Endothelial cell of umbilical vein (primary cell): Measurements from ENCODE around the gene BANF2. TPM values are rescaled to one million over a fixed set of nuclear protein-coding genes. Genes with fewer than 3 reads are reported as not detected.

Source experiments
- BruUV-seq: library from RNA; stranded (reverse); fragments of 400-500 nt; replicated peaks from 2 replicates; lab custom pipeline; 2021; lab: Mats Ljungman, UMichigan
- CTCF ChIA-PET: fragments of 300-600, 350-600 bp; sonication (Branson Sonifier 250); formaldehyde crosslinking; loops from one replicate; lab custom pipeline; 2021; ENCODE audit warnings: antibody characterized with exemption, inconsistent platforms; lab: Charles Lee
- POLR2A ChIA-PET: fragments of 300-600, 350-600 bp; sonication (Branson Sonifier 250); formaldehyde crosslinking; loops from one replicate; lab custom pipeline; 2021; ENCODE audit warnings: antibody characterized with exemption, inconsistent platforms; lab: Charles Lee
- DNase-seq: peaks from one replicate; pipeline ENCODE4 v3.0.0-alpha.2; 2011; ENCODE audit warnings: low read depth, low spot score
- FAIRE-seq: peaks from 2 replicates; lab custom pipeline; 2011; peaks lifted over from hg19 to GRCh38; lab: Jason Lieb, UNC
- H2AFZ ChIP-seq: 2 replicates; pipeline ENCODE4 v1.6.0; 2012; ENCODE audit warnings: low read depth, low read length, control low read depth, inconsistent platforms
- H3K27ac ChIP-seq: 2 replicates; pipeline ENCODE4 v1.5.1; 2011; ENCODE audit warnings: low read depth, mild to moderate bottlenecking, control low read depth, low read length, moderate library complexity; ENCODE audit not compliant: insufficient read depth
- H3K27me3 ChIP-seq, 2 experiments: 2 replicates each; pipeline versions ENCODE4 v1.6.0 to v1.6.1; 2011; ENCODE audit warnings: low read length in 2 of 2, mixed read lengths in 1 of 2; ENCODE audit not compliant: control insufficient read depth in 2 of 2, insufficient read depth in 2 of 2
- H3K36me3 ChIP-seq, 2 experiments: 2 replicates in 1 of 2; 3 replicates in 1 of 2; pipeline ENCODE4 v1.5.1; 2011; ENCODE audit warnings: low read length in 2 of 2, mild to moderate bottlenecking in 1 of 2, moderate library complexity in 1 of 2; ENCODE audit not compliant: control insufficient read depth in 2 of 2, insufficient read depth in 2 of 2; ENCODE audit errors: extremely low read depth in 1 of 2
- H3K4me1 ChIP-seq: 3 replicates; pipeline ENCODE4 v1.5.1; 2011; ENCODE audit warnings: mild to moderate bottlenecking, low read length; ENCODE audit not compliant: control insufficient read depth, insufficient read depth; ENCODE audit errors: extremely low read depth
- H3K4me2 ChIP-seq: 2 replicates; pipeline ENCODE4 v1.6.1; 2011; ENCODE audit warnings: low read length, control low read depth, mixed read lengths; ENCODE audit not compliant: insufficient read depth
- H3K4me3 ChIP-seq, 3 experiments: fragments of 200-600 bp in 1 of 3; sonication (generic), shearing (Covaris generic) in 1 of 3; replicated peaks in 1 of 3; 2 replicates each; pipeline ENCODE4 v1.5.1; 2011 to 2016; ENCODE audit warnings: control low read depth in 3 of 3, low read length in 3 of 3, mild to moderate bottlenecking in 2 of 3, inconsistent platforms in 1 of 3, low read depth in 1 of 3, moderate library complexity in 1 of 3; ENCODE audit not compliant: insufficient read depth in 1 of 3
- H3K79me2 ChIP-seq: 2 replicates; pipeline ENCODE4 v1.6.0; 2012; ENCODE audit warnings: low read length, inconsistent platforms; ENCODE audit not compliant: control insufficient read depth, insufficient read depth
- H3K9ac ChIP-seq: replicated peaks from 2 replicates; pipeline ENCODE3; 2011; ENCODE audit warnings: low read length, control low read depth; ENCODE audit not compliant: insufficient read depth; ENCODE audit errors: extremely low read depth
- H3K9me1 ChIP-seq: replicated peaks from 3 replicates; pipeline ENCODE4 v1.6.0; 2011; ENCODE audit warnings: mild to moderate bottlenecking, low read length; ENCODE audit not compliant: control insufficient read depth, insufficient read depth; ENCODE audit errors: extremely low read depth
- H3K9me3 ChIP-seq: replicated peaks from 2 replicates; pipeline ENCODE4 v1.5.1; 2012; ENCODE audit warnings: low read length, inconsistent platforms; ENCODE audit not compliant: control insufficient read depth, insufficient read depth
- H4K20me1 ChIP-seq: replicated peaks from 2 replicates; pipeline ENCODE3; 2011; ENCODE audit warnings: mild to moderate bottlenecking, low read length; ENCODE audit not compliant: control insufficient read depth, insufficient read depth; ENCODE audit errors: extremely low read depth
- CTCF ChIP-seq, 2 donors: IDR thresholded peaks; 1 replicate in 1 of 2; 2 replicates in 1 of 2; pipeline ENCODE4 v1.5.1; 2011; ENCODE audit warnings: low read length in 2 of 2, mild to moderate bottlenecking in 2 of 2, moderate library complexity in 2 of 2, control low read depth in 1 of 2, inconsistent platforms in 1 of 2, low read depth in 1 of 2; ENCODE audit not compliant: insufficient read depth in 1 of 2; ENCODE audit errors: extremely low read depth in 1 of 2
- EZH2 ChIP-seq: IDR thresholded peaks from 2 replicates; pipeline ENCODE4 v1.6.1; 2012; ENCODE audit warnings: borderline replicate concordance, low read depth, mild to moderate bottlenecking, moderate library complexity, low read length, inconsistent platforms; ENCODE audit not compliant: severe bottlenecking
- FOS ChIP-seq: IDR thresholded peaks from 2 replicates; pipeline ENCODE4 v1.6.1; 2011; ENCODE audit warnings: mild to moderate bottlenecking, low read length, moderate library complexity, borderline replicate concordance; ENCODE audit not compliant: insufficient read depth
- GATA2 ChIP-seq: IDR thresholded peaks from 2 replicates; pipeline ENCODE4 v1.7.0; 2011; ENCODE audit warnings: low read depth, mild to moderate bottlenecking, moderate library complexity, mixed read lengths, low read length; ENCODE audit not compliant: insufficient read length, insufficient read depth
- JUN ChIP-seq: IDR thresholded peaks from 2 replicates; pipeline ENCODE4 v1.6.1; 2011; ENCODE audit warnings: borderline replicate concordance, low read depth; ENCODE audit not compliant: insufficient read length, insufficient read depth
- MAX ChIP-seq: IDR thresholded peaks from 2 replicates; pipeline ENCODE4 v1.6.1; 2011; ENCODE audit not compliant: insufficient read depth, insufficient read length
- MYC ChIP-seq: IDR thresholded peaks from one replicate; pipeline ENCODE4 v1.6.1; 2011; ENCODE audit warnings: mild to moderate bottlenecking, low read depth, low read length
- POLR2A ChIP-seq: IDR thresholded peaks from 2 replicates; pipeline ENCODE4 v1.6.1; 2012; ENCODE audit warnings: low read depth, mild to moderate bottlenecking, control low read depth, low read length
- POLR2AphosphoS5 ChIP-seq: IDR thresholded peaks from 2 replicates; pipeline ENCODE4 v1.6.1; 2012; ENCODE audit warnings: low read depth, mild to moderate bottlenecking, control low read depth, low read length, moderate library complexity; ENCODE audit not compliant: insufficient read depth
- dilution Hi-C: fragments of 300-500 bp; cut with MboI; formaldehyde crosslinking; loops from one replicate; pipeline ENCODE4 v1.15.0; 2019; ENCODE audit warnings: low sequenced_read_pairs; ENCODE audit not compliant: extremely low pct_ligation_motif_present
- intact Hi-C: fragments of 100-400 bp; cut with micrococcal nuclease; formaldehyde crosslinking; loops from one replicate; pipeline ENCODE4 v1.10.0; 2022
- polyA plus RNA-seq, 4 experiments: library from polyadenylated mRNA; depleted of rRNA in 3 of 4; stranded (reverse) in 3 of 4; unstranded in 1 of 4; fragments of >200 nt; gene quantifications; 2 replicates each; pipeline versions ENCODE4 v1.2.1 to v1.2.3, GENCODE V29; 2011 to 2012; ENCODE audit warnings: missing spikeins in 1 of 4
- total RNA-seq: library from RNA; stranded (reverse); gene quantifications from 2 replicates; pipeline ENCODE4 v1.2.3, GENCODE V29; 2021

Gene BANF2
- total and polyA plus RNA-seq, 2 donors (not counting 3 experiments of a cell fraction or from before 2014, with no cell fraction given) = not detected

GRCh38 chr20:17694767-17695166 lies 5.0 kb upstream of the BANF2 start:
- Histone ChIP-seq H3K79me2 (no peaks in the 10 kb centered on the region), H3K4me2 (no peak overlapping the region), H3K9me1 (no peaks in the 10 kb centered on the region), H2AFZ (no peak overlapping the region), H3K36me3 (no peaks in the 10 kb centered on the region), H3K27me3 (peaks cover 9 to 12% of the 10 kb centered on the region in 2 experiments), H4K20me1 (no peaks in the 10 kb centered on the region), H3K9ac (no peak overlapping the region), H3K4me1 (no peaks in the 10 kb centered on the region), H3K27ac (no peak overlapping the region), H3K4me3 (no peak overlapping the region), H3K9me3 (no peaks in the 10 kb centered on the region)
- no peak for TF ChIP-seq EZH2
- TF ChIP-seq POLR2AphosphoS5 = no peak
- TF ChIP-seq CTCF (IDR thresholded peaks at IDR 0.05; ENCODE audit: extremely low read depth in 1 of 2, insufficient read depth in 1 of 2, low read depth in 1 of 2, low read length in 2 of 2) = no peak
- no peak for TF ChIP-seq FOS
- TF ChIP-seq MAX = no peak
- TF ChIP-seq POLR2A = no peak
- TF ChIP-seq MYC = no peak
- no peak for TF ChIP-seq GATA2
- TF ChIP-seq JUN = no peak
- no peak for DNase-seq
- BruUV-seq = no TSS peak
- POLR2A ChIA-PET = no interaction called here
- dilution Hi-C loops (no loop called here), intact Hi-C loops (no loop called here)
- CTCF ChIA-PET = interaction anchor here (0.7 to 1.4 kb wide), 2 partner anchors 12 to 799 kb away, joined by 3 to 4 read pairs; no protein-coding TSS in a partner anchor
- FAIRE-seq = no peak
